Activated naive CD4-positive, alpha-beta T cell (primary cell): ENCODE results near the gene EIF4E2.

ENCODE experiments used
- DNase-seq, 4 experiments: peaks; one replicate each; lab custom pipeline; 2025; lab: John Stamatoyannopoulos, UW

The EIF4E2 gene

DNA sequence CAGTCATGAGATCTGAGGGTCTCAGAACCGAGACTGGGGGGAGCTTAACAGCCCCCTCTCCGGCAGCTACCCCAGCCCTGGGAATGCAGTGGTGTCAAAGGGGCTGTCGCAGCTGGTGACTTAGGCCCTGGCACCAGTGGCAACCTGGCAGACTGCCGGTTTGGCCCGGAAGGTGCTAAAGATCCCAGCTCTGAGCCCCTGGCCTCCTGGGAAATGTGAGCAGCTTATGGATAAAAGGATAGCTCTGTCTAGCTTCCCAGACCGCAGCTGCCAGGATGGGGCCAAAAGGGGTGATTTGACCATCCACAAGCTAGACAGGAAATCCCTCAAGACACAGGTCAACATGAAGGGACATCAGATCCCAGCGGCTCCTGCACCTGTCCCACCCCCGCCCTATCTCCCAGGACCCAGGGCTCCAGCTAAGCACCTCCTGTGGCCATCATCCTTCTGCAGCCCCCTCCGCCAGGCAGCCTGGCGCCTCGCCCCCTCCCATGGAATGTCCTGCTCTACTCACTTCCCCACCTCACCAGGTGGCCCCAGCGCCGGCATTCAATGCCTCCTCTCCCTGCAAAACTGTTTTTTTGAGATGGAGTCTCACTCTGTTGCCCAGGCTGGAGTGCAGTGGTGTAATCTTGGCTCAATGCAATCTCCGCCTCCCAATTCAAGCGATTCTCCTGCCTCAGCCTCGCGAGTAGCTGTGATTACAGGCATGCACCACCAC is 49.7 kb downstream of the EIF4E2 start:
- no peak for DNase-seq

GRCh38 chr2:232603283-232603682 is 52.8 kb downstream of the EIF4E2 start:
- no peak for DNase-seq

GRCh38 chr2:232604535-232604934 is 54.0 kb downstream of the EIF4E2 start:
- DNase-seq, result no peak

GRCh38 chr2:232607011-232607410 is 56.5 kb downstream of the EIF4E2 start:
- no peak for DNase-seq

DNA sequence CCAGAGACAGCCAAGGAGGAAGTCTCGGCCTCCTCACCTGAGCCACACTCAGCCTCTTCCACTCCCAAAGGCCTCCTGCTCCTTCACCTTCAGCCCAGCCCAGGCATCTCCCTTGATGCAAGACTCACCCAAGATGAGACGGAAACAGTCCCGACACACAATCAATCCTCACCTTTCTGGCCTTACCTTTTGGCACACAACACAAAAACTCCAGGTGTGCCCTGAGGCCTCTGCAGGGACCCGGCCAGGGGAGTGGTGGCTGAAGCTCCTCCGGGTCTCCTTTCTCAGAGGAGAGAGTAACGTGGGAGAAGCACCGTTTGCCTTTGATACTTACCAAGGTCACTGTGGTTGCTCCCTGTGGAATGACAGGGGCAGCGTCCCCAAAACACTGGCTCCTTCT is 59.1 kb downstream of the EIF4E2 start:
- DNase-seq, result no peak

DNA sequence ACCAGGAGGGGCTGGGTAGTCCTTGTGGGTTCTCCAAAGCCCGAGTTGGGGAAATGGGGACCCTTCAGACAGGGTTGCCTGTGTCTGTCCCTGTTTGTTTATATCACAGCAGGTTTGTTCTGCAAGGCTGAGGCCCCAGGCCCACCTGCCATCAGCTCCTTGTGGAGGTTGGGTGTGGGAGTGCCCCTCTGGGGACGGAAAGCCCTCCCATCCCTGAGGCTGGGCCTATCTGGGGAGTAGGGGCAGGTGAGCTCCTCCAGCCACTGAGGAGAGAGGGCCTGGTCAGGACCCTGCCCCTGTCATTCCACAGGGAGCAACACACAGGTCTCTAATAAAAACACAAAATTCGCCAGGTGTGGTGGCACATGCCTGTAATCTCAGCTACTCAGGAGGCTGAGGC is 59.6 kb downstream of the EIF4E2 start:
- DNase-seq, result no peak

GRCh38 chr2:232611061-232611460 is 60.6 kb downstream of the EIF4E2 start:
- DNase-seq, result no peak

DNA sequence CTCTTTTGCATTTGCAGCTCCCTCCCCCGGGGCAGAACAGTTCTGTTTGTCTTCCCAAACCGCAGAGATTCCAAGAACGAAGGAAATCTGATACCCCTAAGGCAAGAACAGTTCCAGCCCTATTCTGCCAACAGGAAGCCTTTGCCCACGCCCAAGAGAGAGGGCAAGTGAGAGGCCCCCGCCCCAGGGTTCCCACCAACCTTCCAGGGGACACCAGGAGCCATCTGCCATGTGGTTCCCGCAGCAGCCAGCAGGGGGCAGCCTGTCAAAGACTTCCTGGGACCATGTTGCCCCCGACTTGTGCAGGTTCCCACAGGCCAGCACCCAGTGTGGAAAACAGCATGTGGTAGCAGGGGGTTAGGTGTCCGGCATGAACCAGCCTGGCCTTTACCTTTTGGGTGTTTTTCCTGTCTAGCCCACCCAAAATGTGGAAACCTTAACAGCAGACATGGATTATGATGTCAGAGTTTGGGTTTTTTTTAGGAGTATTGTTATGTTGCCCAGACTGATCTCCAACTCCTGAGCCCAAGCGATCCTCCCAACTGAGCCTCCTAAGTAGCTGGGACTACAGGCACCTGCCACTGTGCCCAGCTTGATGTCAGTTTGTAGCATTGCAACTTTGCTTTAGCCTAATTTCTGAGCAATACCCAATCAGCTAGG is 61.2 kb downstream of the EIF4E2 start:
- DNase-seq, result peak; percentile 28 to 57 (median 48)

DNA sequence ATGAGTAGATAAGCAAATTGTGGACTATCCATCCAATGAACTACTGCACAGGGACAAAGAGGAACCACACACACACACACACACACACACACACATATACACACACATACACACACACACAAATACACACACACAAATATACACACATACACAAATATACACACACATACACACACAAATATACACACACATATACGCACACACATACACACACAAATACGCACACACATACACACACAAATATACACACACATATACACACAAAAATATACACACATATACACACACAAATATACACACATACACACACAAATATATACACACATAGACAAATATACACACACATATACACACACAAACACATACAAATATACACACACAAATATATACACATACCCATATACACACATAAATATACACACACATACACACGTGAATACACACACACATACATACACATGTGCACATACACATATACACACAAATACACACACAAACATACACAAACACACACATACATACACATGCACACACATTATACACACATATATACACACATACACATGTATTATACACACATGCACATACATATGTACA is 63.1 kb downstream of the EIF4E2 start:
- DNase-seq, result no peak

DNA sequence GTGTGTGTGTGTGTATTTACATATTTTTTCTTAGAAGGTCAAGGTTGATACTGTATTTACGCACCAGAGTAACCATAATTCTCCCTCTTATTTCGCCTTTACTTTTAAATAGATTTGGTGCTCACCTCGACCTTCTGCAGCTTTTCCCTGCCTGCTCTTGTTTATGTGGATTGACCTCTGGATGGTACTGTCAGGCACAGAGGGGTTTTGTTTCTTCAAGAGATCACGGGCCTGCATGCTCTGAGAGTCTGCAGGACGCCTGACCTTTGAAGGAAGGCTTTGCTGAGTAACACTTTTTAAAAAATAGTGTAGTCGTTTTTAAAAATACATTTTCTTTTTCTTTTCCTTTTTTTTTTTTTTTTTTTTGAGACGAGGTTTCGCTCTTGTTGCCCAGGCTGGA is 64.8 kb downstream of the EIF4E2 start:
- no peak for DNase-seq
